Right lobe of liver (tissue), 4 donors: Measurements from ENCODE around the gene ANKRD66.

Source experiments
- CTCF ChIP-seq, 4 donors: fragments of 200-600 bp in 3 of 4; fragments of 450-650 bp in 1 of 4; IDR thresholded peaks; one replicate each; pipeline versions ENCODE4 v1.5.1 to v1.8.0; 2016 to 2022; ENCODE audit warnings: antibody characterized with exemption in 4 of 4, mild to moderate bottlenecking in 2 of 4
- POLR2A ChIP-seq: fragments of 450-650 bp; IDR thresholded peaks from one replicate; pipeline ENCODE4 v1.6.1; 2017; ENCODE audit warnings: antibody characterized with exemption, mild to moderate bottlenecking
- donor health status: DM: no; HTN: no; CAD: no.
- donor health status: DM: no; HTN: no; CAD: no.
- donor health status: DM: no; HTN: yes; CAD: no.

- TF ChIP-seq CTCF (IDR thresholded peaks at IDR 0.05) (no peak), POLR2A (no peak)
These were observed 31.6 kb upstream of the ANKRD66 start for GRCh38 chr6:46715141-46715540.
